Amygdala (tissue), 56 donors: ENCODE measurements around the gene EPM2AIP1.
"Not testable (repeated sequence)": the region's sequence is repeated elsewhere in the genome, so short reads cannot be mapped to it uniquely, and the experiment has no call there.

Experiments
- DNase-seq, 56 donors: peaks; one replicate each; lab custom pipeline; 2025; lab: John Stamatoyannopoulos, UW

Gene EPM2AIP1

GRCh38 chr3:36992806-36993325 lies at the start of gene EPM2AIP1:
TSS of gene EPM2AIP1 (minus strand) at chr3:36993131. CDS start at chr3:36993077, 54 bp downstream.
- DNase-seq: no peak

GRCh38 chr3:37042712-37043111 lies 49.8 kb upstream of the EPM2AIP1 start:
- not testable (repeated sequence) for DNase-seq

GRCh38 chr3:37041546-37042195 lies 48.7 kb upstream of the EPM2AIP1 start:
- no peak for DNase-seq

- DNase-seq: no peak
Observed at GRCh38 chr3:37040231-37040630, 47.3 kb upstream of the EPM2AIP1 start.

- no peak for DNase-seq
Observed at GRCh38 chr3:37039161-37039846, 46.4 kb upstream of the EPM2AIP1 start.

- no peak for DNase-seq
Observed at GRCh38 chr3:37037352-37037751, 44.4 kb upstream of the EPM2AIP1 start.

- DNase-seq: peak in 7 of 56 donors; percentile 2 to 22 (median 9)
Observed at GRCh38 chr3:37032961-37033360, 40.0 kb upstream of the EPM2AIP1 start.

GRCh38 chr3:37031096-37031682 lies 38.3 kb upstream of the EPM2AIP1 start:
- DNase-seq: no peak

- DNase-seq: no peak
Observed at GRCh38 chr3:37030588-37030987, 37.7 kb upstream of the EPM2AIP1 start.

GRCh38 chr3:37029516-37030163 lies 36.7 kb upstream of the EPM2AIP1 start:
- no peak for DNase-seq

- no peak for DNase-seq
Observed at GRCh38 chr3:37029111-37029510, 36.2 kb upstream of the EPM2AIP1 start.

GRCh38 chr3:37028329-37028728 lies 35.4 kb upstream of the EPM2AIP1 start:
- DNase-seq: peak in 4 of 56 donors; percentile 2 to 30 (median 8)

GRCh38 chr3:37026851-37027250 lies 33.9 kb upstream of the EPM2AIP1 start:
- no peak for DNase-seq

- no peak for DNase-seq
Observed at GRCh38 chr3:37025561-37026335, 32.8 kb upstream of the EPM2AIP1 start.

- DNase-seq: no peak
Observed at GRCh38 chr3:37024820-37025405, 32.0 kb upstream of the EPM2AIP1 start.

- DNase-seq: no peak
Observed at GRCh38 chr3:37024092-37024491, 31.2 kb upstream of the EPM2AIP1 start.

- no peak for DNase-seq
Observed at GRCh38 chr3:37017683-37018082, 24.8 kb upstream of the EPM2AIP1 start.

- DNase-seq: no peak
Observed at GRCh38 chr3:37016903-37017302, 24.0 kb upstream of the EPM2AIP1 start.

GRCh38 chr3:37015642-37016041 lies 22.7 kb upstream of the EPM2AIP1 start:
- DNase-seq: no peak

GRCh38 chr3:37014620-37015019 lies 21.7 kb upstream of the EPM2AIP1 start:
- no peak for DNase-seq
